NB4 (cell line): Measurements from ENCODE around the gene ARL5B.

Experiments used
- MYC ChIP-seq: IDR thresholded peaks from 2 replicates; pipeline ENCODE4 v1.6.1; 2011; ENCODE audit warnings: low read depth, low read length
- POLR2A ChIP-seq: IDR thresholded peaks from 2 replicates; pipeline ENCODE4 v1.6.1; 2011; ENCODE audit warnings: mild to moderate bottlenecking; ENCODE audit not compliant: insufficient read length; ENCODE audit errors: extremely low read depth
- TF ChIP-seq, protein P1 (sequence below): IDR thresholded peaks from one replicate; pipeline ENCODE4 v1.5.1; 2012; ENCODE audit warnings: low read depth, low read length

GRCh38 chr10:18660816-18661431 lies 1.7 kb downstream of the ARL5B start:
- TF ChIP-seq, protein P1, sequence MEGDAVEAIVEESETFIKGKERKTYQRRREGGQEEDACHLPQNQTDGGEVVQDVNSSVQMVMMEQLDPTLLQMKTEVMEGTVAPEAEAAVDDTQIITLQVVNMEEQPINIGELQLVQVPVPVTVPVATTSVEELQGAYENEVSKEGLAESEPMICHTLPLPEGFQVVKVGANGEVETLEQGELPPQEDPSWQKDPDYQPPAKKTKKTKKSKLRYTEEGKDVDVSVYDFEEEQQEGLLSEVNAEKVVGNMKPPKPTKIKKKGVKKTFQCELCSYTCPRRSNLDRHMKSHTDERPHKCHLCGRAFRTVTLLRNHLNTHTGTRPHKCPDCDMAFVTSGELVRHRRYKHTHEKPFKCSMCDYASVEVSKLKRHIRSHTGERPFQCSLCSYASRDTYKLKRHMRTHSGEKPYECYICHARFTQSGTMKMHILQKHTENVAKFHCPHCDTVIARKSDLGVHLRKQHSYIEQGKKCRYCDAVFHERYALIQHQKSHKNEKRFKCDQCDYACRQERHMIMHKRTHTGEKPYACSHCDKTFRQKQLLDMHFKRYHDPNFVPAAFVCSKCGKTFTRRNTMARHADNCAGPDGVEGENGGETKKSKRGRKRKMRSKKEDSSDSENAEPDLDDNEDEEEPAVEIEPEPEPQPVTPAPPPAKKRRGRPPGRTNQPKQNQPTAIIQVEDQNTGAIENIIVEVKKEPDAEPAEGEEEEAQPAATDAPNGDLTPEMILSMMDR, result no peak
- TF ChIP-seq POLR2A (no peak), MYC (no peak)
